ENCODE results near the gene PTGFRN.

The PTGFRN gene

GRCh38 chr1:116956378-116956777, 46.7 kb downstream of the PTGFRN start:
- H3K4me3 ChIP-seq (ENCODE audit: low read depth, low read length): no peak overlapping the region
- DNase-seq (ENCODE audit: low read depth): no peak
- TF ChIP-seq, protein P1, sequence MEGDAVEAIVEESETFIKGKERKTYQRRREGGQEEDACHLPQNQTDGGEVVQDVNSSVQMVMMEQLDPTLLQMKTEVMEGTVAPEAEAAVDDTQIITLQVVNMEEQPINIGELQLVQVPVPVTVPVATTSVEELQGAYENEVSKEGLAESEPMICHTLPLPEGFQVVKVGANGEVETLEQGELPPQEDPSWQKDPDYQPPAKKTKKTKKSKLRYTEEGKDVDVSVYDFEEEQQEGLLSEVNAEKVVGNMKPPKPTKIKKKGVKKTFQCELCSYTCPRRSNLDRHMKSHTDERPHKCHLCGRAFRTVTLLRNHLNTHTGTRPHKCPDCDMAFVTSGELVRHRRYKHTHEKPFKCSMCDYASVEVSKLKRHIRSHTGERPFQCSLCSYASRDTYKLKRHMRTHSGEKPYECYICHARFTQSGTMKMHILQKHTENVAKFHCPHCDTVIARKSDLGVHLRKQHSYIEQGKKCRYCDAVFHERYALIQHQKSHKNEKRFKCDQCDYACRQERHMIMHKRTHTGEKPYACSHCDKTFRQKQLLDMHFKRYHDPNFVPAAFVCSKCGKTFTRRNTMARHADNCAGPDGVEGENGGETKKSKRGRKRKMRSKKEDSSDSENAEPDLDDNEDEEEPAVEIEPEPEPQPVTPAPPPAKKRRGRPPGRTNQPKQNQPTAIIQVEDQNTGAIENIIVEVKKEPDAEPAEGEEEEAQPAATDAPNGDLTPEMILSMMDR (IDR thresholded peaks at IDR 0.05; ENCODE audit: low read depth, low read length, missing control alignments): no peak

DNA sequence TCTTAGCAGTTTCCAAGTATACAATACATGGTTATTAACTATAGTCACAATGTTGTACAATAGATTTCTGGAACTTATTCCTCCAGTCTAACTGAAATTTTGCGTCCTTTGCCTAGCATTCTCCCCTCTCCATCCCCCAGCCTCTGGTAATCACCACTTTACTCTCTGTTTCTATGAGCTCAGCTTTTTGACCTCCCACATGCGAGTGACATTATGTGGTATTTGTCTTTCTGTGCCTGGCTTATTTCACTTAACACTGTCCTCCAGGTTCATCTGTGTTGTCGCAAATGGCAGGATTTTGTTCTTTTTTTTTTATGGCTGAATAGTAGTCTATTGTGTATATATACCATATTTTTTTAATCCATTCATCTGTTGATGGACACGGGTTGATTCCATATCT, 47.9 kb downstream of the PTGFRN start:
- no peak for DNase-seq (ENCODE audit: low read depth)
- TF ChIP-seq, protein P1 (IDR thresholded peaks at IDR 0.05; ENCODE audit: low read depth, low read length, missing control alignments): no peak
- no peak overlapping the region for H3K4me3 ChIP-seq (ENCODE audit: low read depth, low read length)

GRCh38 chr1:116958110-116958509, 48.4 kb downstream of the PTGFRN start:
- DNase-seq (ENCODE audit: low read depth): no peak
- TF ChIP-seq, protein P1 (IDR thresholded peaks at IDR 0.05; ENCODE audit: low read depth, low read length, missing control alignments): no peak
- no peak overlapping the region for H3K4me3 ChIP-seq (ENCODE audit: low read depth, low read length)

DNA sequence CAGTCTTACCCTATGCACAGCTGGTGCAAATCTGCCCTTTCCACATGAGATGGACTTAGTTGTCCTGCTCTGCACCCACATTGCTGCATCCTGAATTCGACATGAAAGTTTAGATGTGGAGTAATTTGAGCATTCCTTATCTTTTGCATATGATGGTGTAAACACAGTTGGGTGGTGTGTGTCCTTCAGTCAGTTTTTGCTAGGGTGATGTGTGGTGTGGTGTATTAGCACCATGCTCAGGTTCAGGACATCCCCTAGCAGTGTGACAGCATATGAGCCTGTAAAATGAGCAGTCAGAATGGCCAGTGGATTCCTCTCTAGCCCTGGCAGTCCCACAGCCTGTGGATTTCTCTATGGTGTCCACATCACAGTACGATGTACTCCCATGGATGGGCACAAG, 49.3 kb downstream of the PTGFRN start:
- H3K4me3 ChIP-seq (ENCODE audit: low read depth, low read length): no peak overlapping the region
- no peak for DNase-seq (ENCODE audit: low read depth)
- TF ChIP-seq, protein P1 (IDR thresholded peaks at IDR 0.05; ENCODE audit: low read depth, low read length, missing control alignments): no peak

DNA sequence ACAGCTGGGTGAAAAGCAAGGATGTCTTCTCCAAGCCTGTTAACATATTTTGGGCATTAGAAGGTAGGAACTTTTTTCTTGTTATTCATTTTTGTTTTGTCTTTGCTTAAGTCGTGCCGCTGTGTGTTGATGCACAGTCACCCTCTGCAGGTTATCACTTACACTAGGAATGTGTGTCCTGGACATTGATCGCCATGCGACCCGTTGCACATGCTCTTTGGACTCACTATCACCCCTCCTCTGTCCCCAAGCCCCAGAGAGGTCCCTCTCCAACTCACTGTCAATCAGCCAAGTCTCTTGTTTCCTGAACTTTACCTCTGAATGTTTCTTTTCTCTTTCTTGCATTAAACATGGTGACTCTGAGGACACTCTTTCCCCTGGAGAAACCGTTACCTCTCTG, 51.9 kb downstream of the PTGFRN start:
- no peak for DNase-seq (ENCODE audit: low read depth)
- TF ChIP-seq, protein P1 (IDR thresholded peaks at IDR 0.05; ENCODE audit: low read depth, low read length, missing control alignments): no peak
- H3K4me3 ChIP-seq (ENCODE audit: low read depth, low read length): no peak overlapping the region

GRCh38 chr1:116962987-116963639, 53.4 kb downstream of the PTGFRN start:
- H3K4me3 ChIP-seq (ENCODE audit: low read depth, low read length): no peak overlapping the region
- no peak for DNase-seq (ENCODE audit: low read depth)
- TF ChIP-seq, protein P1 (IDR thresholded peaks at IDR 0.05; ENCODE audit: low read depth, low read length, missing control alignments): no peak

DNA sequence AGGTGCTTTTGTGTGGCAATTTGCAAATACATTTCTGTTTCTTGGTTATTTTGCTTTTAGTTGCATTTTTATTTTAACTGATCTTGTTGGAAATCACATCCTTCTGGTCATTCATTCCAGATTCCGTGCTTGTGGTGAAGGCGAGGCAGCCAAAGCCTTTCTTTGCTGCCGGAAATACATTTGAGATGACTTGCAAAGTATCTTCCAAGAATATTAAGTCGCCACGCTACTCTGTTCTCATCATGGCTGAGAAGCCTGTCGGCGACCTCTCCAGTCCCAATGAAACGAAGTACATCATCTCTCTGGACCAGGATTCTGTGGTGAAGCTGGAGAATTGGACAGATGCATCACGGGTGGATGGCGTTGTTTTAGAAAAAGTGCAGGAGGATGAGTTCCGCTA, 57.1 kb downstream of the PTGFRN start:
- H3K4me3 ChIP-seq (ENCODE audit: low read depth, low read length): no peak overlapping the region
- no peak for DNase-seq (ENCODE audit: low read depth)
- TF ChIP-seq, protein P1 (IDR thresholded peaks at IDR 0.05; ENCODE audit: low read depth, low read length, missing control alignments): no peak
